Breast epithelium (tissue), 4 donors: ENCODE results near the gene PGLYRP4. TPM values are rescaled to one million over a fixed set of nuclear protein-coding genes. Genes with fewer than 3 reads are reported as not detected.
A peak's percentile ranks its signal among the peaks of the same experiment; 100 is the strongest.

Experiments
- DNase-seq, 2 donors: peaks; one replicate each; pipeline ENCODE4 v3.0.0-alpha.2; 2019; ENCODE audit warnings: low spot score in 2 of 2
- H3K27ac ChIP-seq, 2 donors: fragments of 200-600 bp; sonication (generic) in 1 of 2; one replicate each; pipeline ENCODE4 v1.5.1; 2016 to 2019; ENCODE audit warnings: mild to moderate bottlenecking in 1 of 2
- H3K27me3 ChIP-seq, 2 donors: fragments of 200-600 bp; sonication (generic) in 1 of 2; one replicate each; pipeline versions ENCODE4 v1.5.1 to v1.6.0; 2017 to 2019; ENCODE audit warnings: control low read depth in 1 of 2, mild to moderate bottlenecking in 1 of 2
- H3K36me3 ChIP-seq: fragments of 200-600 bp; one replicate; pipeline ENCODE4 v1.5.1; 2019
- H3K4me1 ChIP-seq, 2 donors: fragments of 200-600 bp; sonication (generic); one replicate each; pipeline ENCODE4 v1.5.1; 2016 to 2019; ENCODE audit warnings: control low read depth in 1 of 2
- H3K4me3 ChIP-seq, 3 donors: fragments of 200-600 bp; sonication (generic); 1 replicate in 2 of 3; 2 replicates in 1 of 3; pipeline ENCODE4 v1.5.1; 2016 to 2019; ENCODE audit warnings: mild to moderate bottlenecking in 3 of 3, moderate library complexity in 2 of 3
- H3K9me3 ChIP-seq, 2 donors: fragments of 200-600 bp; sonication (generic) in 1 of 2; one replicate each; pipeline ENCODE4 v1.5.1; 2016 to 2019; ENCODE audit warnings: control low read depth in 1 of 2
- POLR2A ChIP-seq: fragments of 450-650 bp; IDR thresholded peaks from one replicate; pipeline ENCODE4 v1.6.1; 2016; ENCODE audit warnings: antibody characterized with exemption, mild to moderate bottlenecking, moderate library complexity
- POLR2AphosphoS5 ChIP-seq, 3 donors: sonication (generic); formaldehyde crosslinking; IDR thresholded peaks; one replicate each; pipeline ENCODE4 v1.6.1; 2017; ENCODE audit warnings: antibody characterized with exemption in 3 of 3
- intact Hi-C: fragments of 100-400 bp; cut with DNase I; formaldehyde crosslinking; loops from one replicate; pipeline ENCODE4 v1.15.1; 2023; ENCODE audit warnings: low total_unique reads
- total RNA-seq, 3 donors: library from RNA; depleted of rRNA; stranded (reverse); fragments of >200 nt; gene quantifications; one replicate each; pipeline ENCODE4 v1.1.0, GENCODE V29; 2016
- TF ChIP-seq, protein P1 (sequence below), 3 donors: fragments of 450-650 bp; IDR thresholded peaks; one replicate each; pipeline ENCODE4 v1.5.1; 2016 to 2017; ENCODE audit warnings: antibody characterized with exemption in 3 of 3, mild to moderate bottlenecking in 3 of 3, moderate library complexity in 3 of 3

The PGLYRP4 gene, protein sequence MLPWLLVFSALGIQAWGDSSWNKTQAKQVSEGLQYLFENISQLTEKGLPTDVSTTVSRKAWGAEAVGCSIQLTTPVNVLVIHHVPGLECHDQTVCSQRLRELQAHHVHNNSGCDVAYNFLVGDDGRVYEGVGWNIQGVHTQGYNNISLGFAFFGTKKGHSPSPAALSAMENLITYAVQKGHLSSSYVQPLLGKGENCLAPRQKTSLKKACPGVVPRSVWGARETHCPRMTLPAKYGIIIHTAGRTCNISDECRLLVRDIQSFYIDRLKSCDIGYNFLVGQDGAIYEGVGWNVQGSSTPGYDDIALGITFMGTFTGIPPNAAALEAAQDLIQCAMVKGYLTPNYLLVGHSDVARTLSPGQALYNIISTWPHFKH
- not detected for total RNA-seq

DNA sequence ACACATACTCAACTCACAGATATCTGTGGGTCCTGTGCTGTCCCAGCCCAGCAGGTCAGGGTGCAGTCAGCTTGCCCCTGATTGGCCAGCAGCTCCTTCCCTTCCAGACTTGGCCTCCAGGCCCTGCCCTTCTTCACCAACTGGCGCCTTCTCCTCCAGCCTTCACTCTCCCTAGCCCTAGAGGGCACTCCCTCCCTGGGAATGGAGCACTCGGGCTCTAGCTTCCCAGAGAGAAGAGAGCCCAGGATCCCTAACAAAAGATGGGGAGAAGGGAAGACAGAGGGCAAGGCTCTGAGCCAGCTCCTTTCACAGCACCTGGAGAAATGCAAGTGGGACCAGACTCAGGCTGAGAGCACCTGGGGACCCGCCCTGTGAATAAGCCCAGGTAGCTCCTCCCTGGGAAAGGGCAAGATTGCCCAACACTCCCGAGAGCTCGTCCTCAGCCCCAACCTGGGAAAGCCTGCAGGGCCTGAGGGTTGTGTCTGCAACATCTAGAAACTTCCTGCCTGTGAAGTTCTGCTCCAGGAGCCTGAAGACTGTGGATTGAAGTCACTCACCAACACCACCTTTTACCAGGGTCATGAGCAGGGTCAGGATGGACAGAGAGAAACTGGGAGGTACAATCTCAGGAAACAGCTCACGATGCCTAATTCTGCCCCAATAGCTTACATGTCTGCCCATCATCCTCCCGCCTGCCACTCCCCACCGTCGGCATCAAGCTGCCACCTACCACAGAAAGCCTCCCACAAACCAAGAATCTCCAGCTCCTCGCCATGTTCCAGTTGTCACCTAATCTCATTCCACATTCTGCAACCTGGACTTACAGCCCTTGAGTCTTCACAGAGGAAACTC is at the start of gene PGLYRP4:
Gene PGLYRP4 (minus strand): TSS at position 331 of the 852 bp plus-strand sequence. CDS start 909 bp downstream, outside the sequence.
- Histone ChIP-seq H3K27me3 (peaks cover 0 to 14% of the 10 kb centered on the region in 2 donors), H3K4me1 (no peaks in the 10 kb centered on the region), H3K36me3 (no peaks in the 10 kb centered on the region), H3K4me3 (no peak within 1 kb of the TSS), H3K9me3 (no peaks in the 10 kb centered on the region), H3K27ac (no peak within 1 kb of the TSS)
- intact Hi-C loops = no loop called here
- no peak for DNase-seq
- TF ChIP-seq POLR2A (no peak), POLR2AphosphoS5 (IDR thresholded peaks at IDR 0.05) (no peak)
- TF ChIP-seq, protein P1, sequence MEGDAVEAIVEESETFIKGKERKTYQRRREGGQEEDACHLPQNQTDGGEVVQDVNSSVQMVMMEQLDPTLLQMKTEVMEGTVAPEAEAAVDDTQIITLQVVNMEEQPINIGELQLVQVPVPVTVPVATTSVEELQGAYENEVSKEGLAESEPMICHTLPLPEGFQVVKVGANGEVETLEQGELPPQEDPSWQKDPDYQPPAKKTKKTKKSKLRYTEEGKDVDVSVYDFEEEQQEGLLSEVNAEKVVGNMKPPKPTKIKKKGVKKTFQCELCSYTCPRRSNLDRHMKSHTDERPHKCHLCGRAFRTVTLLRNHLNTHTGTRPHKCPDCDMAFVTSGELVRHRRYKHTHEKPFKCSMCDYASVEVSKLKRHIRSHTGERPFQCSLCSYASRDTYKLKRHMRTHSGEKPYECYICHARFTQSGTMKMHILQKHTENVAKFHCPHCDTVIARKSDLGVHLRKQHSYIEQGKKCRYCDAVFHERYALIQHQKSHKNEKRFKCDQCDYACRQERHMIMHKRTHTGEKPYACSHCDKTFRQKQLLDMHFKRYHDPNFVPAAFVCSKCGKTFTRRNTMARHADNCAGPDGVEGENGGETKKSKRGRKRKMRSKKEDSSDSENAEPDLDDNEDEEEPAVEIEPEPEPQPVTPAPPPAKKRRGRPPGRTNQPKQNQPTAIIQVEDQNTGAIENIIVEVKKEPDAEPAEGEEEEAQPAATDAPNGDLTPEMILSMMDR (IDR thresholded peaks at IDR 0.05) = no peak

DNA sequence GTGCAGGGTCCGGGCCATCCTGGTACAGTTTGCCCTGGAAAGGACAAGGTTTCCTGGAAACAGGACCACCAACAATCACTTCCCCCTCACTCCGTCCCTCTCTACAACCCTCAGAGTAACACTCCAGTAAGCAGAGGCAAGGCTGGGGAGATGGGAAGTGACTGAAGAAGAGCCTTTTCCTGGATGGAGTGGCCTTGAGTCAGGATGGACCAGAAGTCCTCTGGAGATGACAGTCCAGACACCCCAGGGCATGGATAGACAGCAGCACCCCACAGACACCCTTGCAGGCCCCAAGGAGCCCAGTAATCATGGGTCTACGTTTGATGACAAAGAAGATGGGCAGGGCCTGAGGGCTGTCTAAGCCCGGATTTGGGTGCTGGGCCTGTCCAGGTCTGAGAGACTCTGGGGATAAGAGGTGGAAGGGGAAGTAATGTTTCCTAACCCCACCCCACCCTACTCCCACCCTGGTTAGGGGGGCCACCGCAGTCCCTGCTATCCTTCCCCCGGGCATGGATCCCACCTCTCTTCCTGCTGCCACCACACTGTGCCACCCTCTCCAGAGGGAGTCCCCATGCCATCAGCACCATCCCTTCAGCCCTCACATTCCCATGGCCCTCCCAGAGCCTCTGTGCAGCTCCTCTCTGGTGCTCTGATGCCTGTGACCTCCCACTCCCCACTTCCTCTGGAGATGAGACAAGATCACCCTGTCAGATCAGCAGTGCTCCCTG is 49.4 kb upstream of the PGLYRP4 start:
- H3K4me3 ChIP-seq = no peak overlapping the region
- no peaks in the 10 kb centered on the region for H3K4me1 ChIP-seq
- H3K9me3 ChIP-seq = no peaks in the 10 kb centered on the region
- peaks cover 0 to 12% of the 10 kb centered on the region in 2 donors for H3K27me3 ChIP-seq
- TF ChIP-seq, protein P1 (IDR thresholded peaks at IDR 0.05) = no peak
- no peaks in the 10 kb centered on the region for H3K36me3 ChIP-seq
- peak in 1 of 2 donors; percentile 7 for DNase-seq
- no peak overlapping the region for H3K27ac ChIP-seq
- intact Hi-C loops = no loop called here

DNA sequence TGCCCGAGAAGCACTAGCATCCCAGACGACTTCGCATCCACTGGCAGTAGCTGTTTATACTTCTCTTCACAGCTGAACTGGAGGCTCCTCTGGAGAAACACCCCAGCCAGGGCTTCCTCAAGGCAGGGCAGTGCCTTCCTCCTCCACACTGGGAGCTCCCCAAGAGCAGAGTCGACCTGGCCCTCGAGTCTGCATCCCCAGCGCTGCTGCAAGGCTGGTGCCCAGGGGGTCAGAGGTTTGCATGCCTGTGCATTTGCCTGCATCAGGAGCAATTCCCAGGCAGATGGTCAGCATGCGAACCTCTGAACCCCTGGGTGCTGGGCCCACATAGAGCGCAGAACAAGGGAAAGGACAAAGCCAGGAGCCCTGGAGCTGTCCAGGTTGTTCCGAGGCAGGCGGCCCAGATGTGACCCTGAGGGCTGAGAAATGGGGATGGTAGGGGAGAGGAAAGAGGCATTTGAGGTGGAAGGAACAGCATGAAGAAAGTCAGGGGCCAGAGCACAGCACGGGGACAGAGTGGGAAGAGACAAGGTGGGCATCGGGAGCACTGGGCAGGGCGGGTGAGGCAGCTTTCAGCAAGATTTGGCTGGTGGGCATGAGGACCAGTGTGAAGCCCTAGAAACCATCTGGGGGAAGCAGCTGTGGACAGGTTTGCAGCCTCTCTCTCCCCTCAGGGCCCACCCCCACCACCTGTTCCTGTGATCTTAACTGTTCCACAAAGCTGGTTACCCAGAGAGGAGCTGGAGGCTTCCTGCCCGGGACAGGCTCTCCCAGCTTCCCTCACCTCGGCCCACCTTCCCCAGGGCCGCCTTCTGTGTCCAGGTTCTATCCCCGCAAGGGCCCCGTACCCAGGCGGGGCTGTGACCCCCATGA is 48.6 kb upstream of the PGLYRP4 start:
- TF ChIP-seq POLR2A = no peak
- TF ChIP-seq, protein P1 (IDR thresholded peaks at IDR 0.05) = no peak
- TF ChIP-seq POLR2AphosphoS5 (IDR thresholded peaks at IDR 0.05) = no peak
- DNase-seq = peak in 1 of 2 donors; percentile 7

DNA sequence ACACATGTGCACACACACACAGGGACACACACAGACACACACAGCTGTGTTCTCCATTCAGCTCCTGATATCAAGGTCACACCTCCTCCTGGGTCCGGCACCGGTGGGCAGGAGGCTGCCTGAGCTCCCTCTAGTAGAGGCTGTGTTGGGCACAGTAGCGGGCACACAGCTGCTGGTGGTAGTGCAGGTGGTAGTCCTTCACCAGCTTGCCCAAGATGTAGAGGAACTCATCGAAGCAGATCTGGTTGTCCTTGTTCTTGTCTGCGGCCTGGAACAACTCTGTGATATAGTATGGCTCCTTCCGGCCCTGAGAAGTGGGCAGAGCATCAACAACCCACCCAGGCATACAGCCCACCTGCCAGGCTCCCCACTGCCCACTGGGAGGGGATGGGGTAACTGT is 47.8 kb upstream of the PGLYRP4 start:
- no peaks in the 10 kb centered on the region for H3K4me1 ChIP-seq
- H3K27ac ChIP-seq = no peak overlapping the region
- no peak overlapping the region for H3K4me3 ChIP-seq
- DNase-seq = no peak
- intact Hi-C loops = no loop called here
- peaks cover 0 to 12% of the 10 kb centered on the region in 2 donors for H3K27me3 ChIP-seq
- TF ChIP-seq POLR2A = no peak
- TF ChIP-seq POLR2AphosphoS5 (IDR thresholded peaks at IDR 0.05) = no peak
- TF ChIP-seq, protein P1 (IDR thresholded peaks at IDR 0.05) = no peak
- no peaks in the 10 kb centered on the region for H3K9me3 ChIP-seq
- no peaks in the 10 kb centered on the region for H3K36me3 ChIP-seq

More for the DNA sequence above, 48.6 kb upstream of the PGLYRP4 start:
- Histone ChIP-seq H3K27me3 (peaks cover 0 to 12% of the 10 kb centered on the region in 2 donors), H3K9me3 (no peaks in the 10 kb centered on the region), H3K4me3 (no peak overlapping the region), H3K36me3 (no peaks in the 10 kb centered on the region), H3K4me1 (no peaks in the 10 kb centered on the region), H3K27ac (no peak overlapping the region)
- intact Hi-C loops = no loop called here
